T-helper 2 cell treated with Interferon-gamma antibody and Interleukin-4, amounts not matched to agents 5 μg/mL and 100 μg/mL, for 36 hours (primary cell): ENCODE measurements around the gene CNTN5.

Experiments
- DNase-seq: peaks from one replicate; pipeline ENCODE4 v3.0.0; 2021; ENCODE audit warnings: low spot score
- H3K27ac Mint-ChIP-seq: one replicate; pipeline ENCODE4 v1.8.0; 2021; ENCODE audit warnings: mild to moderate bottlenecking, mixed read lengths
- H3K27me3 Mint-ChIP-seq: one replicate; pipeline ENCODE4 v1.8.0; 2021; ENCODE audit warnings: low read depth, mixed read lengths
- H3K36me3 Mint-ChIP-seq: one replicate; pipeline ENCODE4 v1.8.0; 2021; ENCODE audit warnings: low read depth, mixed read lengths
- H3K4me1 Mint-ChIP-seq: one replicate; pipeline ENCODE4 v1.8.0; 2021; ENCODE audit warnings: low read depth, mixed read lengths
- H3K4me3 Mint-ChIP-seq: one replicate; pipeline ENCODE4 v1.8.0; 2022; ENCODE audit warnings: mild to moderate bottlenecking, moderate library complexity, mixed read lengths
- H3K9me3 Mint-ChIP-seq: one replicate; pipeline ENCODE4 v1.8.0; 2021; ENCODE audit warnings: mixed read lengths

The CNTN5 gene

GRCh38 chr11:100009728-100010127 is 989.0 kb downstream of the CNTN5 start:
- DNase-seq: no peak
- H3K36me3 Mint-ChIP-seq: no peaks in the 10 kb centered on the region
- no peak overlapping the region for H3K4me3 Mint-ChIP-seq
- no peaks in the 10 kb centered on the region for H3K4me1 Mint-ChIP-seq
- no peak overlapping the region for H3K27ac Mint-ChIP-seq
- peaks cover 37% of the 10 kb centered on the region for H3K9me3 Mint-ChIP-seq
- H3K27me3 Mint-ChIP-seq: no peaks in the 10 kb centered on the region

GRCh38 chr11:100010393-100010792 is 989.6 kb downstream of the CNTN5 start:
- no peaks in the 10 kb centered on the region for H3K4me1 Mint-ChIP-seq
- H3K9me3 Mint-ChIP-seq: peaks cover 37% of the 10 kb centered on the region
- H3K36me3 Mint-ChIP-seq: no peaks in the 10 kb centered on the region
- H3K4me3 Mint-ChIP-seq: no peak overlapping the region
- no peaks in the 10 kb centered on the region for H3K27me3 Mint-ChIP-seq
- no peak for DNase-seq
- H3K27ac Mint-ChIP-seq: no peak overlapping the region

- Mint-ChIP-seq H3K27me3 (no peaks in the 10 kb centered on the region), H3K36me3 (no peaks in the 10 kb centered on the region), H3K4me3 (no peak overlapping the region), H3K9me3 (peaks cover 31% of the 10 kb centered on the region), H3K27ac (no peak overlapping the region), H3K4me1 (no peaks in the 10 kb centered on the region)
- no peak for DNase-seq
Measured at GRCh38 chr11:100011697-100012096, 990.9 kb downstream of the CNTN5 start.

GRCh38 chr11:100013011-100013410 is 992.3 kb downstream of the CNTN5 start:
- Mint-ChIP-seq H3K4me1 (no peaks in the 10 kb centered on the region), H3K36me3 (no peaks in the 10 kb centered on the region), H3K9me3 (peaks cover 31% of the 10 kb centered on the region), H3K27me3 (no peaks in the 10 kb centered on the region), H3K4me3 (no peak overlapping the region), H3K27ac (no peak overlapping the region)
- DNase-seq: no peak

GRCh38 chr11:100031973-100032372 is 1011.2 kb downstream of the CNTN5 start:
- no peak overlapping the region for H3K27ac Mint-ChIP-seq
- no peaks in the 10 kb centered on the region for H3K27me3 Mint-ChIP-seq
- H3K4me3 Mint-ChIP-seq: no peak overlapping the region
- no peak for DNase-seq
- no peaks in the 10 kb centered on the region for H3K36me3 Mint-ChIP-seq
- H3K9me3 Mint-ChIP-seq: peaks cover 29% of the 10 kb centered on the region
- H3K4me1 Mint-ChIP-seq: no peaks in the 10 kb centered on the region

- no peak overlapping the region for H3K27ac Mint-ChIP-seq
- no peaks in the 10 kb centered on the region for H3K4me1 Mint-ChIP-seq
- peaks cover 20% of the 10 kb centered on the region for H3K9me3 Mint-ChIP-seq
- DNase-seq: no peak
- no peak overlapping the region for H3K4me3 Mint-ChIP-seq
- no peaks in the 10 kb centered on the region for H3K27me3 Mint-ChIP-seq
- no peaks in the 10 kb centered on the region for H3K36me3 Mint-ChIP-seq
Measured at GRCh38 chr11:100061006-100061405, 1040.3 kb downstream of the CNTN5 start.

GRCh38 chr11:100066399-100066798 is 1045.7 kb downstream of the CNTN5 start:
- Mint-ChIP-seq H3K36me3 (no peaks in the 10 kb centered on the region), H3K9me3 (peaks cover 20% of the 10 kb centered on the region), H3K4me1 (no peaks in the 10 kb centered on the region), H3K27ac (no peak overlapping the region), H3K4me3 (no peak overlapping the region), H3K27me3 (no peaks in the 10 kb centered on the region)
- DNase-seq: no peak

- no peak overlapping the region for H3K4me3 Mint-ChIP-seq
- no peaks in the 10 kb centered on the region for H3K4me1 Mint-ChIP-seq
- H3K9me3 Mint-ChIP-seq: peaks cover 20% of the 10 kb centered on the region
- no peak for DNase-seq
- H3K27me3 Mint-ChIP-seq: no peaks in the 10 kb centered on the region
- H3K36me3 Mint-ChIP-seq: no peaks in the 10 kb centered on the region
- no peak overlapping the region for H3K27ac Mint-ChIP-seq
Measured at GRCh38 chr11:100068116-100068515, 1047.4 kb downstream of the CNTN5 start.

- H3K4me1 Mint-ChIP-seq: no peaks in the 10 kb centered on the region
- no peak for DNase-seq
- H3K27me3 Mint-ChIP-seq: no peaks in the 10 kb centered on the region
- H3K9me3 Mint-ChIP-seq: peaks cover 25% of the 10 kb centered on the region
- no peak overlapping the region for H3K27ac Mint-ChIP-seq
- H3K4me3 Mint-ChIP-seq: no peak overlapping the region
- no peaks in the 10 kb centered on the region for H3K36me3 Mint-ChIP-seq
Measured at GRCh38 chr11:100072131-100072530, 1051.4 kb downstream of the CNTN5 start.

- H3K9me3 Mint-ChIP-seq: peaks cover 26% of the 10 kb centered on the region
- no peak overlapping the region for H3K27ac Mint-ChIP-seq
- no peaks in the 10 kb centered on the region for H3K27me3 Mint-ChIP-seq
- H3K4me1 Mint-ChIP-seq: no peaks in the 10 kb centered on the region
- H3K4me3 Mint-ChIP-seq: no peak overlapping the region
- H3K36me3 Mint-ChIP-seq: no peaks in the 10 kb centered on the region
- no peak for DNase-seq
Measured at GRCh38 chr11:100080381-100080780, 1059.6 kb downstream of the CNTN5 start.

- no peaks in the 10 kb centered on the region for H3K36me3 Mint-ChIP-seq
- no peak overlapping the region for H3K27ac Mint-ChIP-seq
- no peaks in the 10 kb centered on the region for H3K27me3 Mint-ChIP-seq
- no peaks in the 10 kb centered on the region for H3K4me1 Mint-ChIP-seq
- H3K4me3 Mint-ChIP-seq: no peak overlapping the region
- peaks cover 22% of the 10 kb centered on the region for H3K9me3 Mint-ChIP-seq
- no peak for DNase-seq
Measured at GRCh38 chr11:100080821-100081220, 1060.1 kb downstream of the CNTN5 start.

GRCh38 chr11:100093698-100094097 is 1072.9 kb downstream of the CNTN5 start:
- H3K9me3 Mint-ChIP-seq: peaks cover 40% of the 10 kb centered on the region
- H3K36me3 Mint-ChIP-seq: no peaks in the 10 kb centered on the region
- H3K4me1 Mint-ChIP-seq: no peaks in the 10 kb centered on the region
- no peak overlapping the region for H3K4me3 Mint-ChIP-seq
- DNase-seq: no peak
- H3K27ac Mint-ChIP-seq: no peak overlapping the region
- no peaks in the 10 kb centered on the region for H3K27me3 Mint-ChIP-seq

GRCh38 chr11:100094121-100094865 is 1073.5 kb downstream of the CNTN5 start:
- no peak for DNase-seq
- Mint-ChIP-seq H3K4me3 (no peak overlapping the region), H3K27ac (no peak overlapping the region), H3K36me3 (no peaks in the 10 kb centered on the region), H3K27me3 (no peaks in the 10 kb centered on the region), H3K4me1 (no peaks in the 10 kb centered on the region), H3K9me3 (peaks cover 43% of the 10 kb centered on the region)

GRCh38 chr11:100095809-100096208 is 1075.1 kb downstream of the CNTN5 start:
- no peaks in the 10 kb centered on the region for H3K36me3 Mint-ChIP-seq
- H3K4me1 Mint-ChIP-seq: no peaks in the 10 kb centered on the region
- H3K27ac Mint-ChIP-seq: no peak overlapping the region
- no peak overlapping the region for H3K4me3 Mint-ChIP-seq
- H3K27me3 Mint-ChIP-seq: no peaks in the 10 kb centered on the region
- H3K9me3 Mint-ChIP-seq: peaks cover 47% of the 10 kb centered on the region
- DNase-seq: no peak

GRCh38 chr11:100098560-100098959 is 1077.8 kb downstream of the CNTN5 start:
- DNase-seq: no peak
- H3K36me3 Mint-ChIP-seq: no peaks in the 10 kb centered on the region
- peaks cover 56% of the 10 kb centered on the region for H3K9me3 Mint-ChIP-seq
- H3K27ac Mint-ChIP-seq: no peak overlapping the region
- H3K4me1 Mint-ChIP-seq: no peaks in the 10 kb centered on the region
- H3K4me3 Mint-ChIP-seq: no peak overlapping the region
- no peaks in the 10 kb centered on the region for H3K27me3 Mint-ChIP-seq
